HepG2 (cell line): ENCODE data around the gene AZU1. TPM values are rescaled to one million over a fixed set of nuclear protein-coding genes. Genes with fewer than 3 reads are reported as not detected.

Experiments used
- ATAC-seq: fragments of 200-7000 bp; cut with Tn5 transposase; 3 replicates; pipeline ENCODE4 v1.9.1; 2020; ENCODE audit warnings: mild to moderate bottlenecking, moderate library complexity
- BruUV-seq: library from RNA; stranded (reverse); fragments of 400-500 nt; replicated peaks from 2 replicates; lab custom pipeline; 2021; lab: Mats Ljungman, UMichigan
- CTCF ChIA-PET: fragments of 300-600 bp; formaldehyde crosslinking; extraction: SDS; loops from one replicate; lab custom pipeline; 2021; ENCODE audit warnings: low total read pairs, inconsistent platforms, low intra/inter-chr PET ratio; lab: Yijun Ruan, JAX
- POLR2A ChIA-PET: fragments of 350-600 bp; sonication (Branson Sonifier 250); formaldehyde crosslinking; loops from one replicate; lab custom pipeline; 2020; ENCODE audit warnings: antibody characterized with exemption, inconsistent platforms; lab: Yijun Ruan, JAX
- DNase-seq: peaks from one replicate; pipeline ENCODE4 v3.0.0-alpha.2; 2015; ENCODE audit warnings: low spot score
- FAIRE-seq: peaks from 3 replicates; lab custom pipeline; 2011; peaks lifted over from hg19 to GRCh38; lab: Jason Lieb, UNC
- H2AFZ ChIP-seq: one replicate; pipeline ENCODE4 v1.6.1; 2011; ENCODE audit warnings: low read length, inconsistent platforms
- H3K27ac ChIP-seq: fragments of 300-600 bp; 3 replicates; pipeline ENCODE4 v1.8.0; 2011; ENCODE audit warnings: mixed run types, mild to moderate bottlenecking, mixed read lengths, low read length, inconsistent platforms; ENCODE audit not compliant: insufficient read depth; ENCODE audit errors: extremely low read length
- H3K27me3 ChIP-seq, 2 experiments: fragments of 200-600 bp in 1 of 2; 2 replicates in 1 of 2; 3 replicates in 1 of 2; pipeline versions ENCODE4 v1.6.0 to v1.8.0; 2011; ENCODE audit warnings: low read length in 2 of 2, mild to moderate bottlenecking in 2 of 2, moderate library complexity in 2 of 2, inconsistent platforms in 1 of 2; ENCODE audit not compliant: insufficient read depth in 2 of 2, control insufficient read depth in 1 of 2
- H3K36me3 ChIP-seq, 2 experiments: fragments of 200-600 bp in 1 of 2; replicated peaks in 1 of 2; 2 replicates in 1 of 2; 3 replicates in 1 of 2; pipeline versions ENCODE4 v1.5.1 to v1.8.0; 2011; ENCODE audit warnings: low read length in 2 of 2, inconsistent platforms in 1 of 2; ENCODE audit not compliant: insufficient read depth in 2 of 2, control insufficient read depth in 1 of 2
- H3K4me1 ChIP-seq: 2 replicates; pipeline ENCODE4 v1.5.1; 2012; ENCODE audit warnings: low read length, inconsistent platforms; ENCODE audit not compliant: insufficient read depth
- H3K4me2 ChIP-seq: 2 replicates; pipeline ENCODE4 v1.6.0; 2011; ENCODE audit warnings: low read depth, low read length, inconsistent platforms
- H3K4me3 ChIP-seq, 3 experiments: fragments of 200-600 bp in 1 of 3; sonication (generic), shearing (Covaris generic) in 1 of 3; replicated peaks in 1 of 3; 2 replicates each; pipeline ENCODE4 v1.5.1; 2011 to 2016; ENCODE audit warnings: low read length in 3 of 3, inconsistent platforms in 2 of 3, low read depth in 2 of 3, mild to moderate bottlenecking in 2 of 3, control low read depth in 1 of 3, mixed read lengths in 1 of 3; ENCODE audit not compliant: insufficient read depth in 1 of 3
- H3K79me2 ChIP-seq: one replicate; pipeline ENCODE4 v1.6.1; 2011; ENCODE audit warnings: low read length, inconsistent platforms; ENCODE audit not compliant: insufficient read depth
- H3K9ac ChIP-seq: 2 replicates; pipeline ENCODE4 v1.6.0; 2011; ENCODE audit warnings: mild to moderate bottlenecking, low read depth, low read length, inconsistent platforms; ENCODE audit not compliant: insufficient read depth
- H3K9me3 ChIP-seq: 2 replicates; pipeline ENCODE4 v1.5.1; 2012; ENCODE audit warnings: mild to moderate bottlenecking, low read length
- H4K20me1 ChIP-seq: 2 replicates; pipeline ENCODE4 v1.6.0; 2011; ENCODE audit warnings: inconsistent platforms, mild to moderate bottlenecking, low read length, moderate library complexity; ENCODE audit not compliant: insufficient read depth
- AGO2 ChIP-seq: fragments of 200-400 bp; formaldehyde crosslinking; optimal IDR thresholded peaks from 2 replicates; pipeline ENCODE3; 2017; ENCODE audit warnings: mild to moderate bottlenecking, low read depth, low read length, moderate library complexity
- ATM ChIP-seq: fragments of 450-650 bp; IDR thresholded peaks from 2 replicates; pipeline ENCODE4 v1.7.1; 2017; ENCODE audit warnings: mild to moderate bottlenecking, borderline replicate concordance
- HOXA3 ChIP-seq: sonication (generic); formaldehyde crosslinking; IDR thresholded peaks from 2 replicates; pipeline ENCODE4 v1.5.0; 2020; ENCODE audit warnings: missing genetic modification reagents
- REXO4 ChIP-seq: sonication (generic); formaldehyde crosslinking; IDR thresholded peaks from 2 replicates; pipeline ENCODE4 v1.8.0; 2022; ENCODE audit warnings: missing genetic modification reagents, mild to moderate bottlenecking, borderline replicate concordance
- SP4 ChIP-seq: sonication (generic); formaldehyde crosslinking; IDR thresholded peaks from 2 replicates; pipeline ENCODE4 v1.8.1; 2023; ENCODE audit warnings: mild to moderate bottlenecking, missing genetic modification reagents
- ZBTB38 ChIP-seq: sonication (generic); formaldehyde crosslinking; IDR thresholded peaks from 2 replicates; pipeline ENCODE4 v1.5.1; 2020; ENCODE audit warnings: mild to moderate bottlenecking, missing genetic modification reagents
- ZNF770 ChIP-seq: sonication (generic); formaldehyde crosslinking; IDR thresholded peaks from 2 replicates; pipeline ENCODE4 v1.5.0; 2020; ENCODE audit warnings: mild to moderate bottlenecking, missing genetic modification reagents
- WGBS: methylation state at CpG from one replicate; pipeline ENCODE4 v1.1.6; 2017; ENCODE audit warnings: low lambda C conversion rate; 5-methylcytosine and 5-hydroxymethylcytosine counted together
- in situ Hi-C: cut with HindIII; loops from 2 replicates; pipeline ENCODE4 v1.10.0; 2017; ENCODE audit warnings: low pct_unique_long_range_greater_than_20kb; ENCODE audit not compliant: extremely low pct_ligation_motif_present
- intact Hi-C: fragments of 100-400 bp; cut with micrococcal nuclease; formaldehyde crosslinking; loops from one replicate; pipeline ENCODE4 v1.10.0; 2022; ENCODE audit not compliant: unreplicated experiment
- polyA plus RNA-seq, 8 experiments: library from polyadenylated mRNA; depleted of rRNA in 3 of 8; stranded (reverse) in 7 of 8; unstranded in 1 of 8; fragments of >200 nt; fragmentation: Illumina TruSeq in 4 of 8; extraction: Trizol in 4 of 8; gene quantifications; 2 replicates each; pipeline versions ENCODE4 v1.2.1 to v1.2.3, GENCODE V29; 2011 to 2016; ENCODE audit warnings: low read depth in 4 of 8, missing spikeins in 1 of 8, mixed read lengths in 1 of 8; ENCODE audit not compliant: insufficient read depth in 1 of 8
- total RNA-seq, 5 experiments: library from RNA; depleted of rRNA; stranded (reverse); fragments of >200 nt; fragmentation: Illumina TruSeq; extraction: Trizol; gene quantifications; 2 replicates each; pipeline ENCODE4 v1.2.3, GENCODE V29; 2016; ENCODE audit warnings: low read depth in 1 of 5

The AZU1 gene
- total and polyA plus RNA-seq, 2 of the 13 experiments (the other 11 are each of a cell fraction or from before 2014, with no cell fraction given), result not detected

GRCh38 chr19:862581-863314, 35.1 kb downstream of the AZU1 start:
- ChIA-PET POLR2A (interaction anchor here (1.0 kb wide), 1 partner anchor 39 kb away, joined by 3 read pairs; no protein-coding TSS in a partner anchor), CTCF (no interaction called here)
- H2AFZ ChIP-seq, result no peak overlapping the region
- no peak overlapping the region for H3K4me2 ChIP-seq
- in situ Hi-C loops, result loop anchor here (5.0 to 10.0 kb wide), 2 partner anchors 55 to 122 kb away; partner anchors contain the start of genes KISS1R and WDR18
- TF ChIP-seq ZBTB38 (CRISPR knock-in tag), result 0 out of 2 replicates have a peak, but pooled peaks have one; percentile 46
- peak; percentile 37; the same call in 1 of the 2 replicates for TF ChIP-seq HOXA3
- no peak for TF ChIP-seq REXO4 (CRISPR knock-in tag)
- TF ChIP-seq SP4, result 0 out of 2 replicates have a peak, but pooled peaks have one; percentile 59
- peak; percentile 59 for TF ChIP-seq AGO2
- no peaks in the 10 kb centered on the region for H3K9me3 ChIP-seq
- WGBS, result 88% methylated on average over 36 of the region's 48 CpGs
- FAIRE-seq (no peak), DNase-seq (no peak), ATAC-seq (peak; percentile 10; the same call in 1 of the 3 replicates)
- H3K27ac ChIP-seq, result no peak overlapping the region
- no peaks in the 10 kb centered on the region for H4K20me1 ChIP-seq
- peaks cover 19% of the 10 kb centered on the region for H3K4me1 ChIP-seq
- intact Hi-C loops, result loop anchor here (2.0 kb wide), 1 partner anchor 54 kb away; the partner anchor contains the start of gene KISS1R
- no peak overlapping the region for H3K4me3 ChIP-seq
- no TSS peak for BruUV-seq
- no peaks in the 10 kb centered on the region for H3K27me3 ChIP-seq
- H3K79me2 ChIP-seq, result no peaks in the 10 kb centered on the region
- H3K36me3 ChIP-seq, result 0 out of 5 replicates have a peak, but pooled peaks cover 0 to 3% of the 10 kb centered on the region in 2 experiments
- no peak overlapping the region for H3K9ac ChIP-seq

DNA sequence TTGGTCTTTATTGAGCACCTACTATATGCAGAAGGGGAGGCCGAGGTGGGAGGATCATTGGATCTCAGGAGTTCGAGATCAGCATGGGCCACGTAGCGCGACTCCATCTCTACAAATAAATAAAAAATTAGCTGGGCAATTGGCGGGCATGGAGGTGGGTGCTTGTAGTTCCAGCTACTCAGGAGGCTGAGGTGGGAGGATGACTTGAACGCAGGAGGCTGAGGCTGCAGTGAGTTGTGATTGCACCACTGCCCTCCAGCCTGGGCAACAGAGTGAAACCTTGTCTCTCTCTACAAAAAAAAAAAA, 35.6 kb downstream of the AZU1 start:
- no peaks in the 10 kb centered on the region for H4K20me1 ChIP-seq
- H3K4me3 ChIP-seq, result no peak overlapping the region
- H3K79me2 ChIP-seq, result no peaks in the 10 kb centered on the region
- H3K27ac ChIP-seq, result no peak overlapping the region
- H2AFZ ChIP-seq, result no peak overlapping the region
- ATAC-seq (no peak), FAIRE-seq (no peak), DNase-seq (no peak)
- no TSS peak for BruUV-seq
- TF ChIP-seq ATM, result no peak
- peak; percentile 76 for TF ChIP-seq ZNF770 (CRISPR knock-in tag)
- no peaks in the 10 kb centered on the region for H3K27me3 ChIP-seq
- H3K9ac ChIP-seq, result no peak overlapping the region
- POLR2A ChIA-PET, result interaction anchor here (1.0 kb wide), 1 partner anchor 39 kb away, joined by 3 read pairs; no protein-coding TSS in a partner anchor
- intact Hi-C loops, result loop anchor here (2.0 kb wide), 1 partner anchor 54 kb away; the partner anchor contains the start of gene KISS1R
- in situ Hi-C loops, result loop anchor here (5.0 to 10.0 kb wide), 2 partner anchors 54 to 122 kb away; partner anchors contain the start of genes KISS1R and WDR18
- H3K36me3 ChIP-seq, result peaks cover 2 to 8% of the 10 kb centered on the region in 2 experiments; a peak in 2 of 5 replicates
- CTCF ChIA-PET, result interaction anchor here (1.1 kb wide), 1 partner anchor 54 kb away, joined by 3 read pairs; the partner anchor contains the start of gene KISS1R
- H3K4me1 ChIP-seq, result peaks cover 19% of the 10 kb centered on the region
- H3K4me2 ChIP-seq, result no peak overlapping the region
- H3K9me3 ChIP-seq, result no peaks in the 10 kb centered on the region
- 97% methylated on average over 7 of the region's 7 CpGs for WGBS
